ENCODE results near the gene SMPDL3A. TPM values are rescaled to one million over a fixed set of nuclear protein-coding genes. Genes with fewer than 3 reads are reported as not detected.

SMPDL3A gene
- total and polyA plus RNA-seq, 2 donors (not counting 1 experiment from before 2014, with no cell fraction given) = 19.8 to 30.5 TPM

DNA sequence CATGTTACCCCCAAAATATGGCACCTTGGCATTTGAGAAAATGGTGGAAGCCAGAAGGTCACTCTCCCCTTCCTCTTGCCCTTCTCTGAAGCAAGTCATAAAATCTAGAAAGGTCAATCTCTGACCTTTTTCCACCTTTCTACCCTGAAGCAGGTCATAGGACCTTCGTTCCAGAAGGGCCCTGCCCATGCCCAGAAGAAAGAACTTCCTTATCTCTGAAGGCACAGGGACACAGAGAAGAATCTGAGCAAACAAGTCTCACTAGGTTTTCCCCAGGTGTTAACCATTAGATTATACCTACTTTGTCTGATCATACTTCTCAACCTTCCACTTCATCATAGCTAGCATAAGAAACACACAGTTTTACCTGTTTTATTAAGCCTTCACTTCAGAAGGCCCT, 42.5 kb downstream of the SMPDL3A start:
- no peak overlapping the region for H3K27ac ChIP-seq (ENCODE audit: insufficient read depth, low read length)
- H3K4me2 ChIP-seq (ENCODE audit: extremely low read depth, insufficient read depth, low read length) = no peak overlapping the region
- H3K79me2 ChIP-seq (ENCODE audit: control insufficient read depth, insufficient read depth, low read length) = no peaks in the 10 kb centered on the region
- H3K27me3 ChIP-seq (ENCODE audit: control insufficient read depth, insufficient read depth, low read length) = peaks cover 3% of the 10 kb centered on the region
- no peak overlapping the region for H2AFZ ChIP-seq (ENCODE audit: low read length)
- no peak overlapping the region for H3K9ac ChIP-seq (ENCODE audit: insufficient read depth, low read length)
- no peaks in the 10 kb centered on the region for H3K36me3 ChIP-seq (ENCODE audit: control insufficient read depth, insufficient read depth, low read length)
- no peak for DNase-seq (ENCODE audit: low read depth in 2 of 2)
- no peaks in the 10 kb centered on the region for H3K9me3 ChIP-seq (ENCODE audit: control insufficient read depth, insufficient read depth, low read depth, low read length)
- no peak overlapping the region for H3K4me3 ChIP-seq (replicated peaks in 1 of 4; ENCODE audit: control extremely low read depth in 1 of 4, insufficient read depth in 1 of 4, low read depth in 3 of 4, low read length in 4 of 4)
- TF ChIP-seq, protein P1, sequence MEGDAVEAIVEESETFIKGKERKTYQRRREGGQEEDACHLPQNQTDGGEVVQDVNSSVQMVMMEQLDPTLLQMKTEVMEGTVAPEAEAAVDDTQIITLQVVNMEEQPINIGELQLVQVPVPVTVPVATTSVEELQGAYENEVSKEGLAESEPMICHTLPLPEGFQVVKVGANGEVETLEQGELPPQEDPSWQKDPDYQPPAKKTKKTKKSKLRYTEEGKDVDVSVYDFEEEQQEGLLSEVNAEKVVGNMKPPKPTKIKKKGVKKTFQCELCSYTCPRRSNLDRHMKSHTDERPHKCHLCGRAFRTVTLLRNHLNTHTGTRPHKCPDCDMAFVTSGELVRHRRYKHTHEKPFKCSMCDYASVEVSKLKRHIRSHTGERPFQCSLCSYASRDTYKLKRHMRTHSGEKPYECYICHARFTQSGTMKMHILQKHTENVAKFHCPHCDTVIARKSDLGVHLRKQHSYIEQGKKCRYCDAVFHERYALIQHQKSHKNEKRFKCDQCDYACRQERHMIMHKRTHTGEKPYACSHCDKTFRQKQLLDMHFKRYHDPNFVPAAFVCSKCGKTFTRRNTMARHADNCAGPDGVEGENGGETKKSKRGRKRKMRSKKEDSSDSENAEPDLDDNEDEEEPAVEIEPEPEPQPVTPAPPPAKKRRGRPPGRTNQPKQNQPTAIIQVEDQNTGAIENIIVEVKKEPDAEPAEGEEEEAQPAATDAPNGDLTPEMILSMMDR (conservative IDR thresholded peaks at IDR 0.05 in 1 of 2, IDR thresholded peaks at IDR 0.05 in 1 of 2; ENCODE audit: low read depth in 1 of 2, low read length in 2 of 2) = no peak
- TF ChIP-seq EZH2 (IDR thresholded peaks at IDR 0.05; ENCODE audit: low read length, missing control alignments) = no peak
- no peaks in the 10 kb centered on the region for H3K4me1 ChIP-seq (ENCODE audit: control insufficient read depth, extremely low read depth, insufficient read depth, low read length)
- no peaks in the 10 kb centered on the region for H4K20me1 ChIP-seq (ENCODE audit: control insufficient read depth, extremely low read depth, insufficient read depth, low read length)

DNA sequence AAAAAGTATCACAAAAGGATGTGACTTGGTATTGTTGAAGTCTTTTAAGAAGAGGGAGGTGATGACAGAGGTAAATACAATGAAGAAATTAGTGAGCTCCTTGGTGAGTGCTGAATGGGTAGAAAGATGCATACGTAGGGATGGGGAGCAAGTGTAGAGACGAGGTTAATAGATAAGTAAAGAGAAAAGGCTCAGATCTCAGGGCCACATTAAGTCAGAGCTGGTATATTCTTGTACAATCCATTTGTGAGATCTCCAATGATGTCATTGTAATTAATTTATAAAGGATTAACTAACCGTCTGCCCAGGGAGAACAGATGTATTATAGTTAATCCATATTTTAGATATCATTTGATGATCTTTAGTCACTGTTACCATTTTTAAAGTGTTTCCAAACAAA, 43.4 kb downstream of the SMPDL3A start:
- Histone ChIP-seq H3K4me2 (ENCODE audit: extremely low read depth, insufficient read depth, low read length) (no peak overlapping the region), H3K27ac (ENCODE audit: insufficient read depth, low read length) (no peak overlapping the region)
- TF ChIP-seq, protein P1 (conservative IDR thresholded peaks at IDR 0.05 in 1 of 2, IDR thresholded peaks at IDR 0.05 in 1 of 2; ENCODE audit: low read depth in 1 of 2, low read length in 2 of 2) = no peak
- no peak for TF ChIP-seq EZH2 (IDR thresholded peaks at IDR 0.05; ENCODE audit: low read length, missing control alignments)

DNA sequence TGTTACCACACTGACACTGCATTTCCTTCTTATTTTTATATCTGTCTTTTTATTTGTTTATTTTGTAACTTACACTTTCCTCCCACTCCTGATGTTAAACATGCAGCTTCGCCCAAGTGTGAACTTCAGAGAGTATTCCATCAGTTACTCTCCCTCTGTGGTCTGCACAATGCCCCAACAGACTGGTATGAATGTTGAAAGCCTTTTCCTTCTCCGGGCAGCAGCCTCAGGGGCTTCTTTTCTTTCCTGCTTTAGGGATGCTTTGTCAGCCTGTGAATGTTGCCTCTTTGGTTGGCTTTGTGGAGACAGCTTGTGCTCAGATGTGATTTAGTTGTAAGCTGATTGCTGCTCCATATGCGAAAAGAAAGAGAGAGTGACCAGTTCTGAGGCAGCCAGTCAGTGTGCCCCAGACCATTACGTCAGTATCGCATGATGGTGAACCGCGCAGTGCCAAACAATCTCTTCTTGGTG, 44.0 kb downstream of the SMPDL3A start:
- Histone ChIP-seq H3K9me3 (ENCODE audit: control insufficient read depth, insufficient read depth, low read depth, low read length) (no peaks in the 10 kb centered on the region), H3K4me3 (replicated peaks in 1 of 4; ENCODE audit: control extremely low read depth in 1 of 4, insufficient read depth in 1 of 4, low read depth in 3 of 4, low read length in 4 of 4) (no peak overlapping the region), H3K27ac (ENCODE audit: insufficient read depth, low read length) (no peak overlapping the region), H3K4me2 (ENCODE audit: extremely low read depth, insufficient read depth, low read length) (no peak overlapping the region), H3K4me1 (ENCODE audit: control insufficient read depth, extremely low read depth, insufficient read depth, low read length) (no peaks in the 10 kb centered on the region), H3K9ac (ENCODE audit: insufficient read depth, low read length) (no peak overlapping the region), H3K79me2 (ENCODE audit: control insufficient read depth, insufficient read depth, low read length) (no peaks in the 10 kb centered on the region), H2AFZ (ENCODE audit: low read length) (no peak overlapping the region), H4K20me1 (ENCODE audit: control insufficient read depth, extremely low read depth, insufficient read depth, low read length) (no peaks in the 10 kb centered on the region), H3K36me3 (ENCODE audit: control insufficient read depth, insufficient read depth, low read length) (no peaks in the 10 kb centered on the region), H3K27me3 (ENCODE audit: control insufficient read depth, insufficient read depth, low read length) (peaks cover 3% of the 10 kb centered on the region)
- no peak for TF ChIP-seq EZH2 (IDR thresholded peaks at IDR 0.05; ENCODE audit: low read length, missing control alignments)
- peak in 1 of 2 donors; percentile 59 for DNase-seq (ENCODE audit: low read depth in 2 of 2)

More for the DNA sequence above, 43.4 kb downstream of the SMPDL3A start:
- Histone ChIP-seq H3K79me2 (ENCODE audit: control insufficient read depth, insufficient read depth, low read length) (no peaks in the 10 kb centered on the region), H3K4me3 (replicated peaks in 1 of 4; ENCODE audit: control extremely low read depth in 1 of 4, insufficient read depth in 1 of 4, low read depth in 3 of 4, low read length in 4 of 4) (no peak overlapping the region), H3K36me3 (ENCODE audit: control insufficient read depth, insufficient read depth, low read length) (no peaks in the 10 kb centered on the region), H3K4me1 (ENCODE audit: control insufficient read depth, extremely low read depth, insufficient read depth, low read length) (no peaks in the 10 kb centered on the region), H3K27me3 (ENCODE audit: control insufficient read depth, insufficient read depth, low read length) (peaks cover 3% of the 10 kb centered on the region), H4K20me1 (ENCODE audit: control insufficient read depth, extremely low read depth, insufficient read depth, low read length) (no peaks in the 10 kb centered on the region), H2AFZ (ENCODE audit: low read length) (no peak overlapping the region), H3K9ac (ENCODE audit: insufficient read depth, low read length) (no peak overlapping the region), H3K9me3 (ENCODE audit: control insufficient read depth, insufficient read depth, low read depth, low read length) (no peaks in the 10 kb centered on the region)
- DNase-seq (ENCODE audit: low read depth in 2 of 2) = no peak
